ENCODE measurements around the gene LSAMP.
"Not testable (repeated sequence)": the region's sequence is repeated elsewhere in the genome, so short reads cannot be mapped to it uniquely, and the experiment has no call there.

LSAMP gene

GRCh38 chr3:115779011-115779410, 666.3 kb downstream of the LSAMP start:
- no peak overlapping the region for H3K9ac ChIP-seq (ENCODE audit: low read length)
- no peak overlapping the region for H3K27ac ChIP-seq (ENCODE audit: low read length)
- H3K36me3 ChIP-seq (ENCODE audit: control insufficient read depth, low read depth, low read length): no peaks in the 10 kb centered on the region
- H3K4me3 ChIP-seq (ENCODE audit: low read length): no peak overlapping the region
- H3K4me1 ChIP-seq (ENCODE audit: control insufficient read depth, low read depth, low read length): no peaks in the 10 kb centered on the region
- H3K9me3 ChIP-seq (ENCODE audit: control insufficient read depth, low read depth, low read length): no peaks in the 10 kb centered on the region
- no peaks in the 10 kb centered on the region for H3K27me3 ChIP-seq (ENCODE audit: control insufficient read depth, insufficient read depth, low read length)

GRCh38 chr3:115772951-115773350, 672.3 kb downstream of the LSAMP start:
- no peak overlapping the region for H3K4me3 ChIP-seq (ENCODE audit: low read length)
- H3K27me3 ChIP-seq (ENCODE audit: control insufficient read depth, insufficient read depth, low read length): no peaks in the 10 kb centered on the region
- no peak overlapping the region for H3K27ac ChIP-seq (ENCODE audit: low read length)
- H3K9ac ChIP-seq (ENCODE audit: low read length): no peak overlapping the region
- no peaks in the 10 kb centered on the region for H3K4me1 ChIP-seq (ENCODE audit: control insufficient read depth, low read depth, low read length)
- no peaks in the 10 kb centered on the region for H3K36me3 ChIP-seq (ENCODE audit: control insufficient read depth, low read depth, low read length)
- H3K9me3 ChIP-seq (ENCODE audit: control insufficient read depth, low read depth, low read length): no peaks in the 10 kb centered on the region

- H3K27me3 ChIP-seq (ENCODE audit: control insufficient read depth, insufficient read depth, low read length): no peaks in the 10 kb centered on the region
- H3K36me3 ChIP-seq (ENCODE audit: control insufficient read depth, low read depth, low read length): no peaks in the 10 kb centered on the region
- H3K9ac ChIP-seq (ENCODE audit: low read length): no peak overlapping the region
- peaks cover 11% of the 10 kb centered on the region for H3K4me1 ChIP-seq (ENCODE audit: control insufficient read depth, low read depth, low read length)
- no peak overlapping the region for H3K27ac ChIP-seq (ENCODE audit: low read length)
- no peaks in the 10 kb centered on the region for H3K9me3 ChIP-seq (ENCODE audit: control insufficient read depth, low read depth, low read length)
- H3K4me3 ChIP-seq (ENCODE audit: low read length): no peak overlapping the region
These were observed 676.6 kb downstream of the LSAMP start for GRCh38 chr3:115768661-115769060.

- Histone ChIP-seq H3K4me3 (ENCODE audit: low read length) (no peak overlapping the region), H3K36me3 (ENCODE audit: control insufficient read depth, low read depth, low read length) (no peaks in the 10 kb centered on the region), H3K27ac (ENCODE audit: low read length) (no peak overlapping the region), H3K4me1 (ENCODE audit: control insufficient read depth, low read depth, low read length) (peaks cover 11% of the 10 kb centered on the region), H3K9me3 (ENCODE audit: control insufficient read depth, low read depth, low read length) (no peaks in the 10 kb centered on the region), H3K9ac (ENCODE audit: low read length) (no peak overlapping the region), H3K27me3 (ENCODE audit: control insufficient read depth, insufficient read depth, low read length) (no peaks in the 10 kb centered on the region)
These were observed 678.5 kb downstream of the LSAMP start for GRCh38 chr3:115766587-115767482.

GRCh38 chr3:115761927-115762305, 683.4 kb downstream of the LSAMP start:
- no peaks in the 10 kb centered on the region for H3K27me3 ChIP-seq (ENCODE audit: control insufficient read depth, insufficient read depth, low read length)
- no peaks in the 10 kb centered on the region for H3K36me3 ChIP-seq (ENCODE audit: control insufficient read depth, low read depth, low read length)
- H3K4me1 ChIP-seq (ENCODE audit: control insufficient read depth, low read depth, low read length): peaks cover 11% of the 10 kb centered on the region
- H3K27ac ChIP-seq (ENCODE audit: low read length): no peak overlapping the region
- no peaks in the 10 kb centered on the region for H3K9me3 ChIP-seq (ENCODE audit: control insufficient read depth, low read depth, low read length)
- no peak overlapping the region for H3K4me3 ChIP-seq (ENCODE audit: low read length)
- H3K9ac ChIP-seq (ENCODE audit: low read length): no peak overlapping the region

GRCh38 chr3:115760716-115761115, 684.6 kb downstream of the LSAMP start:
- Histone ChIP-seq H3K27ac (ENCODE audit: low read length) (no peak overlapping the region), H3K9ac (ENCODE audit: low read length) (no peak overlapping the region), H3K4me1 (ENCODE audit: control insufficient read depth, low read depth, low read length) (no peaks in the 10 kb centered on the region), H3K9me3 (ENCODE audit: control insufficient read depth, low read depth, low read length) (no peaks in the 10 kb centered on the region), H3K36me3 (ENCODE audit: control insufficient read depth, low read depth, low read length) (no peaks in the 10 kb centered on the region), H3K4me3 (ENCODE audit: low read length) (no peak overlapping the region), H3K27me3 (ENCODE audit: control insufficient read depth, insufficient read depth, low read length) (no peaks in the 10 kb centered on the region)

- H3K9ac ChIP-seq (ENCODE audit: low read length): no peak overlapping the region
- no peak overlapping the region for H3K4me3 ChIP-seq (ENCODE audit: low read length)
- H3K4me1 ChIP-seq (ENCODE audit: control insufficient read depth, low read depth, low read length): no peaks in the 10 kb centered on the region
- no peaks in the 10 kb centered on the region for H3K9me3 ChIP-seq (ENCODE audit: control insufficient read depth, low read depth, low read length)
- H3K27ac ChIP-seq (ENCODE audit: low read length): no peak overlapping the region
- no peaks in the 10 kb centered on the region for H3K36me3 ChIP-seq (ENCODE audit: control insufficient read depth, low read depth, low read length)
- no peaks in the 10 kb centered on the region for H3K27me3 ChIP-seq (ENCODE audit: control insufficient read depth, insufficient read depth, low read length)
These were observed 687.1 kb downstream of the LSAMP start for GRCh38 chr3:115758076-115758763.

GRCh38 chr3:115752978-115753377, 692.3 kb downstream of the LSAMP start:
- H3K4me1 ChIP-seq (ENCODE audit: control insufficient read depth, low read depth, low read length); H3K4me3 ChIP-seq (ENCODE audit: low read length): not testable (repeated sequence)

More at GRCh38 chr3:115752978-115753377, 692.3 kb downstream of the LSAMP start:
- not testable (repeated sequence) for H3K27me3 ChIP-seq (ENCODE audit: control insufficient read depth, insufficient read depth, low read length); H3K9me3 ChIP-seq (ENCODE audit: control insufficient read depth, low read depth, low read length); H3K27ac ChIP-seq (ENCODE audit: low read length); H3K9ac ChIP-seq (ENCODE audit: low read length); H3K36me3 ChIP-seq (ENCODE audit: control insufficient read depth, low read depth, low read length)
